Activated CD4-positive, alpha-beta memory T cell treated with anti-CD3 and anti-CD28 coated beads for 36 hours (primary cell): ENCODE measurements around the gene PPAT. TPM values are rescaled to one million over a fixed set of nuclear protein-coding genes. Genes with fewer than 3 reads are reported as not detected.
A peak's percentile ranks its signal among the peaks of the same experiment; 100 is the strongest.
"Not testable (repeated sequence)": the region's sequence is repeated elsewhere in the genome, so short reads cannot be mapped to it uniquely, and the experiment has no call there.

Source experiments
- CTCF ChIA-PET: fragments of 350-600 bp; sonication (Branson Sonifier 250); formaldehyde crosslinking; loops from one replicate; lab custom pipeline; 2021; ENCODE audit warnings: antibody characterized with exemption, inconsistent platforms; lab: Charles Lee
- POLR2A ChIA-PET: fragments of 350-600 bp; sonication (Branson Sonifier 250); formaldehyde crosslinking; loops from one replicate; lab custom pipeline; 2021; ENCODE audit warnings: antibody characterized with exemption; lab: Charles Lee
- DNase-seq: peaks from one replicate; pipeline ENCODE4 v3.0.0-alpha.2; 2020
- H3K27ac Mint-ChIP-seq: one replicate; pipeline ENCODE4 v1.8.0; 2021; ENCODE audit warnings: mixed read lengths
- H3K27me3 Mint-ChIP-seq: one replicate; pipeline ENCODE4 v1.8.0; 2021; ENCODE audit warnings: mixed read lengths
- H3K36me3 Mint-ChIP-seq: one replicate; pipeline ENCODE4 v1.8.0; 2021; ENCODE audit warnings: mixed read lengths
- H3K4me1 Mint-ChIP-seq: one replicate; pipeline ENCODE4 v1.8.0; 2021; ENCODE audit warnings: low read depth, mixed read lengths
- H3K4me3 Mint-ChIP-seq: one replicate; pipeline ENCODE4 v1.8.0; 2021; ENCODE audit warnings: mild to moderate bottlenecking, mixed read lengths
- H3K9me3 Mint-ChIP-seq: one replicate; pipeline ENCODE4 v1.8.0; 2021; ENCODE audit warnings: mixed read lengths
- intact Hi-C: fragments of 100-400 bp; cut with micrococcal nuclease; formaldehyde crosslinking; loops from one replicate; pipeline ENCODE4 v1.15.1; 2023
- total RNA-seq, 2 experiments: library from RNA; stranded (reverse); gene quantifications; one replicate each; pipeline ENCODE4 v1.2.3, GENCODE V29; 2021

The PPAT gene
- total RNA-seq, 2 experiments from 2014 or later: 34.4 to 37.7 TPM

- Mint-ChIP-seq H3K27me3 (no peaks in the 10 kb centered on the region), H3K27ac (peak overlapping the region; percentile 54), H3K4me1 (peaks cover 40% of the 10 kb centered on the region), H3K4me3 (peak overlapping the region; percentile 98), H3K36me3 (peaks cover 30% of the 10 kb centered on the region), H3K9me3 (no peaks in the 10 kb centered on the region)
- DNase-seq: no peak
- ChIA-PET CTCF (interaction anchor here (0.7 to 2.5 kb wide), 4 partner anchors 21 to 30 kb away, joined by 3 to 11 read pairs (median 3); partner anchors contain the start of genes PAICS and PPAT), POLR2A (interaction anchor here (1.0 to 2.4 kb wide), 4 partner anchors 21 to 78 kb away, joined by 3 to 20 read pairs (median 5); partner anchors contain the start of genes AASDH, PAICS and PPAT)
- intact Hi-C loops: loop anchor here (10.0 kb wide), 1 partner anchor 509 kb away; the partner anchor contains the start of genes NOA1 and POLR2B
Measured at GRCh38 chr4:56465599-56466295, 30.3 kb upstream of the PPAT start.

GRCh38 chr4:56464581-56464980, 29.2 kb upstream of the PPAT start:
- CTCF ChIA-PET: interaction anchor here (2.5 kb wide), 1 partner anchor 29 kb away, joined by 11 read pairs; the partner anchor contains the start of genes PAICS and PPAT
- Mint-ChIP-seq H3K9me3 (no peaks in the 10 kb centered on the region), H3K4me1 (peaks cover 41% of the 10 kb centered on the region), H3K27me3 (no peaks in the 10 kb centered on the region), H3K4me3 (no peak overlapping the region), H3K36me3 (peaks cover 33% of the 10 kb centered on the region), H3K27ac (no peak overlapping the region)
- POLR2A ChIA-PET: interaction anchor here (2.4 kb wide), 1 partner anchor 28 kb away, joined by 20 read pairs; the partner anchor contains the start of genes PAICS and PPAT
- intact Hi-C loops: loop anchor here (10.0 kb wide), 1 partner anchor 510 kb away; the partner anchor contains the start of genes NOA1 and POLR2B
- DNase-seq: no peak

GRCh38 chr4:56463711-56464110, 28.3 kb upstream of the PPAT start:
- intact Hi-C loops: loop anchor here (10.0 kb wide), 1 partner anchor 511 kb away; the partner anchor contains the start of genes NOA1 and POLR2B
- H3K9me3 Mint-ChIP-seq: no peaks in the 10 kb centered on the region
- CTCF ChIA-PET: no interaction called here
- peaks cover 33% of the 10 kb centered on the region for H3K4me1 Mint-ChIP-seq
- no peak overlapping the region for H3K4me3 Mint-ChIP-seq
- POLR2A ChIA-PET: interaction anchor here (0.6 kb wide), 1 partner anchor 474 kb away, joined by 3 read pairs; no protein-coding TSS in a partner anchor
- H3K27me3 Mint-ChIP-seq: no peaks in the 10 kb centered on the region
- peaks cover 36% of the 10 kb centered on the region for H3K36me3 Mint-ChIP-seq
- DNase-seq: no peak
- H3K27ac Mint-ChIP-seq: no peak overlapping the region

- POLR2A ChIA-PET: interaction anchor here (0.6 to 0.9 kb wide), 2 partner anchors 26 to 115 kb away, joined by 3 to 5 read pairs; partner anchors contain the start of genes PAICS and PPAT
Measured at GRCh38 chr4:56462157-56462556, 26.7 kb upstream of the PPAT start.

GRCh38 chr4:56460085-56460484, 24.7 kb upstream of the PPAT start:
- peak overlapping the region; percentile 67 for H3K27ac Mint-ChIP-seq
- intact Hi-C loops: loop anchor here (10.0 kb wide), 1 partner anchor 515 kb away; the partner anchor contains the start of genes NOA1 and POLR2B
- CTCF ChIA-PET: interaction anchor here (0.8 to 1.6 kb wide), 2 partner anchors 12 to 35 kb away, joined by 3 read pairs; no protein-coding TSS in a partner anchor
- POLR2A ChIA-PET: interaction anchor here (0.8 to 2.7 kb wide), 4 partner anchors 8 to 24 kb away, joined by 3 to 8 read pairs (median 4); partner anchors contain the start of genes PAICS and PPAT
- peaks cover 51% of the 10 kb centered on the region for H3K36me3 Mint-ChIP-seq
- H3K27me3 Mint-ChIP-seq: no peaks in the 10 kb centered on the region
- DNase-seq: no peak
- no peaks in the 10 kb centered on the region for H3K9me3 Mint-ChIP-seq
- no peak overlapping the region for H3K4me3 Mint-ChIP-seq
- peaks cover 20% of the 10 kb centered on the region for H3K4me1 Mint-ChIP-seq

More at GRCh38 chr4:56462157-56462556, 26.7 kb upstream of the PPAT start:
- Mint-ChIP-seq H3K9me3 (no peaks in the 10 kb centered on the region), H3K36me3 (peaks cover 38% of the 10 kb centered on the region), H3K4me3 (no peak overlapping the region), H3K27ac (no peak overlapping the region), H3K4me1 (peaks cover 31% of the 10 kb centered on the region), H3K27me3 (no peaks in the 10 kb centered on the region)
- intact Hi-C loops: loop anchor here (10.0 kb wide), 1 partner anchor 513 kb away; the partner anchor contains the start of genes NOA1 and POLR2B
- DNase-seq: no peak
- CTCF ChIA-PET: no interaction called here

GRCh38 chr4:56450342-56450741, 14.9 kb upstream of the PPAT start:
- POLR2A ChIA-PET: no interaction called here
- no peak overlapping the region for H3K4me3 Mint-ChIP-seq
- CTCF ChIA-PET: no interaction called here
- peaks cover 2% of the 10 kb centered on the region for H3K4me1 Mint-ChIP-seq
- no peaks in the 10 kb centered on the region for H3K27me3 Mint-ChIP-seq
- intact Hi-C loops: no loop called here
- H3K9me3 Mint-ChIP-seq: no peaks in the 10 kb centered on the region
- no peak overlapping the region for H3K27ac Mint-ChIP-seq
- H3K36me3 Mint-ChIP-seq: peaks cover 66% of the 10 kb centered on the region
- no peak for DNase-seq

GRCh38 chr4:56449475-56449874, 14.1 kb upstream of the PPAT start:
- DNase-seq, POLR2A ChIA-PET, H3K27me3 Mint-ChIP-seq, H3K27ac Mint-ChIP-seq, H3K4me1 Mint-ChIP-seq, H3K9me3 Mint-ChIP-seq, CTCF ChIA-PET, intact Hi-C loops, H3K4me3 Mint-ChIP-seq: not testable (repeated sequence)
- H3K36me3 Mint-ChIP-seq: peaks cover 68% of the 10 kb centered on the region

GRCh38 chr4:56448301-56448700, 12.9 kb upstream of the PPAT start:
- no peaks in the 10 kb centered on the region for H3K27me3 Mint-ChIP-seq
- peaks cover 10% of the 10 kb centered on the region for H3K4me1 Mint-ChIP-seq
- no peaks in the 10 kb centered on the region for H3K9me3 Mint-ChIP-seq
- intact Hi-C loops: no loop called here
- no peak overlapping the region for H3K4me3 Mint-ChIP-seq
- no peak overlapping the region for H3K27ac Mint-ChIP-seq
- ChIA-PET CTCF (interaction anchor here (1.2 kb wide), 1 partner anchor 13 kb away, joined by 3 read pairs; no protein-coding TSS in a partner anchor), POLR2A (no interaction called here)
- DNase-seq: no peak
- H3K36me3 Mint-ChIP-seq: peaks cover 65% of the 10 kb centered on the region

- CTCF ChIA-PET: no interaction called here
- intact Hi-C loops: no loop called here
- POLR2A ChIA-PET: interaction anchor here (1.9 kb wide), 1 partner anchor 10 kb away, joined by 5 read pairs; the partner anchor contains the start of genes PAICS and PPAT
- no peak for DNase-seq
- Mint-ChIP-seq H3K4me3 (no peak overlapping the region), H3K27me3 (no peaks in the 10 kb centered on the region), H3K4me1 (peaks cover 21% of the 10 kb centered on the region), H3K36me3 (peaks cover 69% of the 10 kb centered on the region), H3K27ac (no peak overlapping the region), H3K9me3 (no peaks in the 10 kb centered on the region)
Measured at GRCh38 chr4:56445699-56446098, 10.3 kb upstream of the PPAT start.

- peaks cover 31% of the 10 kb centered on the region for H3K4me1 Mint-ChIP-seq
- no peak overlapping the region for H3K27ac Mint-ChIP-seq
- DNase-seq: no peak
- ChIA-PET POLR2A (interaction anchor here (0.7 to 1.9 kb wide), 2 partner anchors 9 to 22 kb away, joined by 3 to 5 read pairs; partner anchors contain the start of genes PAICS and PPAT), CTCF (interaction anchor here (0.9 to 1.3 kb wide), 4 partner anchors 13 to 392 kb away, joined by 3 to 4 read pairs (median 3); no protein-coding TSS in a partner anchor)
- intact Hi-C loops: no loop called here
- no peaks in the 10 kb centered on the region for H3K27me3 Mint-ChIP-seq
- H3K36me3 Mint-ChIP-seq: peaks cover 69% of the 10 kb centered on the region
- H3K9me3 Mint-ChIP-seq: no peaks in the 10 kb centered on the region
- no peak overlapping the region for H3K4me3 Mint-ChIP-seq
Measured at GRCh38 chr4:56444719-56445118, 9.3 kb upstream of the PPAT start.

GRCh38 chr4:56440983-56441382, 5.6 kb upstream of the PPAT start:
- intact Hi-C loops: no loop called here
- H3K9me3 Mint-ChIP-seq: no peaks in the 10 kb centered on the region
- ChIA-PET CTCF (no interaction called here), POLR2A (no interaction called here)
- H3K27me3 Mint-ChIP-seq: no peaks in the 10 kb centered on the region
- no peak for DNase-seq
- peaks cover 55% of the 10 kb centered on the region for H3K36me3 Mint-ChIP-seq
- no peak overlapping the region for H3K27ac Mint-ChIP-seq
- no peak overlapping the region for H3K4me3 Mint-ChIP-seq
- peaks cover 44% of the 10 kb centered on the region for H3K4me1 Mint-ChIP-seq
